Pulmonary artery endothelial cell (primary cell): Measurements from ENCODE around the gene PIM1. TPM values are rescaled to one million over a fixed set of nuclear protein-coding genes. Genes with fewer than 3 reads are reported as not detected.
"Not testable (repeated sequence)": the region's sequence is repeated elsewhere in the genome, so short reads cannot be mapped to it uniquely, and the experiment has no call there.

Experiments used
- DNase-seq: peaks from one replicate; pipeline ENCODE4 v3.0.0-alpha.2; 2011; ENCODE audit warnings: low read depth, low spot score
- total RNA-seq: library from RNA; depleted of rRNA; stranded (reverse); fragments of >200 nt; gene quantifications from 2 replicates; pipeline ENCODE4 v1.2.3, GENCODE V29; 2014

Gene PIM1
- total RNA-seq, 1 donor from 2014 or later, result 3.6 TPM

DNA sequence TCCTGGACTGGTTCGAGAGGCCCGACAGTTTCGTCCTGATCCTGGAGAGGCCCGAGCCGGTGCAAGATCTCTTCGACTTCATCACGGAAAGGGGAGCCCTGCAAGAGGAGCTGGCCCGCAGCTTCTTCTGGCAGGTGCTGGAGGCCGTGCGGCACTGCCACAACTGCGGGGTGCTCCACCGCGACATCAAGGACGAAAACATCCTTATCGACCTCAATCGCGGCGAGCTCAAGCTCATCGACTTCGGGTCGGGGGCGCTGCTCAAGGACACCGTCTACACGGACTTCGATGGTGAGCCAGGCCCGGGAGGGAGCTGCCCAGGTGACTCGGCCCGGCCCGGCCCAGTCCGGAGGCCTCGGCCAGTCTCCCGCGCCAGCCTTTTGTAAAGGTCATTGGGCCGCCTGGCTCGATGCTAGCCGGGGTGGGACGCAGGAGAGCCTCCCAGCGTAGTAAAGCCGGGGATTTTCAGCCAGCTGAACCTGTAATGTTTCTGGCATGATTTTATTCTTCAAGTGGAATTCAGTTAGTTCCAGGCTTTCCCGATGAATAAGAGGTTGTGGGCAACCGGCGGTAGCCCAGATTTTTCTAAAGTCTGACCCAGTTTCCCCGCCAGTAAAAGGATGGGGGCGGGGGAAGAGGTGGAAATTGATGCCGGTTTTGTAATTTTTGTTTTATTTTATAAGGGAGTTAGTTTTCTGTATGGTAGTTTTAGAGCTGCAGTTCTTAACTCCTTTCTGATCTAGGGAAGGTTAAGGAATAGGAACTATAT is 1.4 kb downstream of the PIM1 start:
- DNase-seq, result no peak

GRCh38 chr6:37171970-37172812 is 2.2 kb downstream of the PIM1 start:
- DNase-seq, result peak; percentile 32

GRCh38 chr6:37172912-37173492 is 3.0 kb downstream of the PIM1 start:
- DNase-seq, result no peak

DNA sequence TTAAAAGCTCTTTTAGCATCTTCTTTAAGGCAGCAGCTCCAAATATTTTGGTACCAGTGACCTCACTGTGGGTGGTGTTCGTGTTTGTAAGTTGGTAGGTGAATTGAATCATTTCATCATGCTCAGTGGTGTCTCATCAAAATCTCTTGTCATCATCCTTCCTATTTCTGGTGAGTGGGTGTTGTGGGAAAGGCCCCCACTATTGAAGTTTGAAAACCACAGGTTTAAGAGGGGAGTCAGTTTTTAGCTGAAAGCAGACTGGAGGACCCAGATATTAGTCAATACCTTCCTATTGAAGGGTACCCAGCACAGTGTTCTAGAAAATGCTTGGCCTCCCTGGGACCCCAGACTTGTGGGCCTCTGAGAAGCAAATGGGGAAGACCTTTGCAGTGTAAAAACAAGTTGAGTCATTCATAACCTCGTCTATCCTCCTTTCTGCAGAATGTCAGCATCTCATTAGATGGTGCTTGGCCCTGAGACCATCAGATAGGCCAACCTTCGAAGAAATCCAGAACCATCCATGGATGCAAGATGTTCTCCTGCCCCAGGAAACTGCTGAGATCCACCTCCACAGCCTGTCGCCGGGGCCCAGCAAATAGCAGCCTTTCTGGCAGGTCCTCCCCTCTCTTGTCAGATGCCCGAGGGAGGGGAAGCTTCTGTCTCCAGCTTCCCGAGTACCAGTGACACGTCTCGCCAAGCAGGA is 3.7 kb downstream of the PIM1 start:
- DNase-seq, result no peak

- no peak for DNase-seq
These were observed 4.2 kb downstream of the PIM1 start for GRCh38 chr6:37174196-37174514.

DNA sequence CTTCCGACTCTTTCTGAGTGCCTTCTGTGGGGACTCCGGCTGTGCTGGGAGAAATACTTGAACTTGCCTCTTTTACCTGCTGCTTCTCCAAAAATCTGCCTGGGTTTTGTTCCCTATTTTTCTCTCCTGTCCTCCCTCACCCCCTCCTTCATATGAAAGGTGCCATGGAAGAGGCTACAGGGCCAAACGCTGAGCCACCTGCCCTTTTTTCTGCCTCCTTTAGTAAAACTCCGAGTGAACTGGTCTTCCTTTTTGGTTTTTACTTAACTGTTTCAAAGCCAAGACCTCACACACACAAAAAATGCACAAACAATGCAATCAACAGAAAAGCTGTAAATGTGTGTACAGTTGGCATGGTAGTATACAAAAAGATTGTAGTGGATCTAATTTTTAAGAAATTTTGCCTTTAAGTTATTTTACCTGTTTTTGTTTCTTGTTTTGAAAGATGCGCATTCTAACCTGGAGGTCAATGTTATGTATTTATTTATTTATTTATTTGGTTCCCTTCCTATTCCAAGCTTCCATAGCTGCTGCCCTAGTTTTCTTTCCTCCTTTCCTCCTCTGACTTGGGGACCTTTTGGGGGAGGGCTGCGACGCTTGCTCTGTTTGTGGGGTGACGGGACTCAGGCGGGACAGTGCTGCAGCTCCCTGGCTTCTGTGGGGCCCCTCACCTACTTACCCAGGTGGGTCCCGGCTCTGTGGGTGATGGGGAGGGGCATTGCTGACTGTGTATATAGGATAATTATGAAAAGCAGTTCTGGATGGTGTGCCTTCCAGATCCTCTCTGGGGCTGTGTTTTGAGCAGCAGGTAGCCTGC is 4.8 kb downstream of the PIM1 start:
- no peak for DNase-seq

- DNase-seq, result no peak
These were observed 5.6 kb downstream of the PIM1 start for GRCh38 chr6:37175332-37176267.

GRCh38 chr6:37176268-37177076 is 6.5 kb downstream of the PIM1 start:
- no peak for DNase-seq

DNA sequence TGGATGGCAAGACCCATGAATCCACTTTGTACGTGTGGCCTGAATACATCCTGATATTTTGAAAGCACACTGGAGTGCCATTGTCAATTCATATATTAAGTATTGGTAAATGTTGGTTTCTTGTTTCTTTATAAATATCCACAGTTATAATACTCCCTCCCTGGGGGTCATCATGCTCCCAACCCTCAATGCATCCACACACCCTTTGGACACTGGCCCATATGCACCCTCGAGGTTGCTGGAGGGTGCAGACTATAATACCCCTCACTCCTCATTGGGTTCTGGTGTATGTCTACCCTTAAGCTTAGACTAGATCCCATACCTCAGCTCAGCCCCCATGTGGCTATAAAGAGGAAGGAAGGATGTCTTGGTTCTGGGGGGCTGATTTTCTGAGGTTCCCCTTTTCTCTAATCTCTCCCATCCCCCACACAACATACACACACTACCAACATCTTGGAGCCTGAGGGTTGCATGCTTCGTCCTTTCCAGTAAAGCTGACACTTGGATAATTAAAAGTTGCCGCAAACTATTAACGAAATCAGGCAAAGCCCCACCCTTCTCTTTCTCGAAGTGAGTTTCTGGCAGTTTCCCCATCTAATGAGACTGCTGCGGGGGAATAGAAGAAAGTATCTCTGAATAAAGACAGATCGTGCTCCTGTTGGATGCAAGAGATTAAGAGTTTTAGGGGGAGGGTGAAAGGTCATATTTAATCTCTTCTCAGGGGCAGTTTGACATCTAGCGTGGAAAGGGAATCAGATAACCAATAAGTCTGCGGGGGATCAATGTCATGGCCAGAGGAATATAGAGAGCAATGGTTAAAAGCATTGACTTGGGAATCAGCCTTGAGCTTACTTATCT is 7.4 kb downstream of the PIM1 start:
- no peak for DNase-seq

DNA sequence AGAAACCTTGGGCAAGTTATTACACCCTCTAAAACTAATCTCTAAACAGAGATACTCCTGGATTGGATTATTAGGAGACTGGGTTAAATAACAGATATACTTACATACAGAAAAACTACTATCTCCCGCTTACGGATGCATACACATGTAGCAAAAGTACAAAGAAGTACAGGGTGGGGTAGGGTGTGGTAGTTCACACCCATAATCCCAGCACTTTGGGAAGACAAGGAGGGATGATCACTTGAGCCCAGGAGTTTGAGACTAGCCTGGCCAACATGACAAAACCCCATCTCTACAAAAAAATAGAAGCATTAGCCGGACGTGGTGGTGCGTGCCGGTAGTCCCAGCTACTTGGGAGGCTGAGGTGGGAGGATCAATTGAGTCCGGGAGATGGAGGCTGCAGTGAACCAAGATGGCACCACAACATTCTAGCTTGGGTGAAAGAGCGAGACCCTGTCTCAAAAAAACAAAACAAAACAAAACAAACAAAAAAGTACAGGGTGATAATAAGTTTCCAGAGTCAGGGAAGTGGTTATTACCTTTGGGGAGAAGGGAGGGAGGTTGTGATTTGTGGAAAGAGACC is 8.1 kb downstream of the PIM1 start:
- no peak for DNase-seq

DNA sequence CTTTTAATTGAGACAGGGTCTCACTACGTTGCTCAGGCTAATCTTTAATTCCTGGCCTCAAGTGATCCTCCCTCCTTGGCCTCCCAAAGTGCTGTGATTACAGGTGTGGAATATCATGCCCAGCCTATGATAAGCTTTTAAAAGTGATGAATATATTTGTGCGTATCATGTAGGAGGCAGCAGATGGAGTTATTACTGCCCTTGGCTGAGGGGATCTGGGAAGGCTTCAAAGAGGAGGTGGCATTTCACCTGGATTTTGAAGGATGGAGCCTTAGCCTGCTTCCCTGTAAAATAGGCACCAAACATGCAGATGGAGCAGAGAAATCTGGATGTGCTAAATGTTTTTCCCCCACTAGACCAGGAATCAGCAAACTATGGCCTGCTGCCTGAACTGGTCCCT is 10.1 kb downstream of the PIM1 start:
- no peak for DNase-seq

GRCh38 chr6:37180610-37181009 is 10.7 kb downstream of the PIM1 start:
- DNase-seq, result not testable (repeated sequence)

GRCh38 chr6:37182736-37183590 is 13.0 kb downstream of the PIM1 start:
- DNase-seq, result no peak

GRCh38 chr6:37185949-37186720 is 16.2 kb downstream of the PIM1 start:
- DNase-seq, result not testable (repeated sequence)

- DNase-seq, result no peak
These were observed 17.5 kb downstream of the PIM1 start for GRCh38 chr6:37187321-37188022.
